ENCODE data around the gene THSD4. TPM values are rescaled to one million over a fixed set of nuclear protein-coding genes. Genes with fewer than 3 reads are reported as not detected.

The THSD4 gene
- total and polyA plus RNA-seq, 2 of the 8 experiments (the other 6 are each of a cell fraction or from before 2014, with no cell fraction given): 2.5 to 6.2 TPM

DNA sequence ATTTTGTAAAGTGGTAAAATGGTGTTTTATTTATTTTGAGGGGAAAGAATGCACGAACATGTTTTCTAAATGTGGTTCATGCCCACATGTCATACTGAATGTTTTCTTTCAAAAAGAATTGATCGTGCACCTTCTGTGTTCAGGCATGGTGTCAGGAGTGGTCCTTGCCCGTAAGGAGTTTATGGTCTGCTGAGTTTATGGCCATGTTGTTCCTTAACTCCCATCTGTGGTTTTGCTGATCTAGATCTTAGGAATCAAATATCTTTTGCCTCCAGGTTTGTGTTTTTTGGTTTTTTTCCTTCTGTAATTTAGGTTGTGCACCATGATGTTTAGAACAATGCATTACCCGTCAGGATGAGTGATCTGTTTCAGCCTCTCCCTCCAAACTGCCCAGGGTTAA lies 390.7 kb downstream of the THSD4 start:
- no peak overlapping the region for H2BK5ac ChIP-seq (ENCODE audit: low read depth, low read length)
- no peaks in the 10 kb centered on the region for H4K20me1 ChIP-seq (replicated peaks in 1 of 2; ENCODE audit: control insufficient read depth in 1 of 2, insufficient read depth in 2 of 2, low read length in 2 of 2)
- H3K23me2 ChIP-seq (ENCODE audit: low read depth, low read length): no peaks in the 10 kb centered on the region
- no peak overlapping the region for H2AK5ac ChIP-seq (ENCODE audit: low read depth, low read length)
- H3K4me1 ChIP-seq (replicated peaks in 1 of 4; ENCODE audit: control insufficient read depth in 3 of 4, insufficient read depth in 4 of 4, low read length in 3 of 4): peaks cover 0 to 4% (median 0%) of the 10 kb centered on the region in 4 experiments; a peak in 1 of 7 replicates
- no peak overlapping the region for H3K9ac ChIP-seq (replicated peaks in 1 of 4; ENCODE audit: extremely low read depth in 1 of 4, low read depth in 3 of 4, low read length in 3 of 4)
- FAIRE-seq (no peak), DNase-seq (ENCODE audit: low read depth in 1 of 2, low spot score in 2 of 2) (no peak)
- H2AFZ ChIP-seq (ENCODE audit: low read length): no peak overlapping the region
- H2BK15ac ChIP-seq (ENCODE audit: low read length): no peak overlapping the region
- no peak overlapping the region for H3K4ac ChIP-seq (replicated peaks; ENCODE audit: insufficient read length, low read depth, low read length)
- no peaks in the 10 kb centered on the region for H3K9me3 ChIP-seq (ENCODE audit: insufficient read depth in 2 of 2, low read depth in 1 of 2, low read length in 1 of 2)
- H3K79me1 ChIP-seq (ENCODE audit: low read depth, low read length): no peaks in the 10 kb centered on the region
- no peaks in the 10 kb centered on the region for H3K36me3 ChIP-seq (ENCODE audit: control insufficient read depth in 2 of 4, insufficient read depth in 4 of 4, low read length in 3 of 4)
- no peak overlapping the region for H4K91ac ChIP-seq (replicated peaks; ENCODE audit: insufficient read length, low read length)
- H3K56ac ChIP-seq (replicated peaks; ENCODE audit: insufficient read length, low read depth, low read length): no peak overlapping the region
- no peak overlapping the region for H2BK20ac ChIP-seq (ENCODE audit: low read length)
- CTCF ChIA-PET (ENCODE audit: partially characterized antibody): interaction anchor here (0.6 to 2.4 kb wide), 5 partner anchors 10 to 288 kb away, joined by 3 to 8 read pairs (median 4); no protein-coding TSS in a partner anchor
- H3K14ac ChIP-seq (ENCODE audit: insufficient read length): no peak overlapping the region
- no peak overlapping the region for H4K5ac ChIP-seq (ENCODE audit: insufficient read length, low read depth, low read length)
- H2BK12ac ChIP-seq (ENCODE audit: low read depth, low read length): no peak overlapping the region
- WGBS, 2 experiments (ENCODE audit: extremely low coverage in 1 of 2, insufficient coverage in 1 of 2, insufficient read length in 1 of 2, insufficient replicate concordance in 2 of 2, low coverage in 1 of 2, low lambda C conversion rate in 2 of 2, missing lambda C conversion rate in 1 of 2): 64% methylated on average over 4 of the region's 4 CpGs; no CpG with 5 or more reads in 1 of the 2 experiments
- H3K79me2 ChIP-seq (ENCODE audit: control insufficient read depth in 1 of 2, insufficient read depth in 2 of 2, low read length in 2 of 2): no peaks in the 10 kb centered on the region; a peak in 1 of 4 replicates
- H2BK120ac ChIP-seq (replicated peaks; ENCODE audit: low read depth, low read length): no peak overlapping the region
- no peak overlapping the region for H3K18ac ChIP-seq (ENCODE audit: extremely low read depth, low read length)
- no peak overlapping the region for H4K8ac ChIP-seq (ENCODE audit: extremely low read depth, insufficient read depth, low read length)
- no peaks in the 10 kb centered on the region for H3K27me3 ChIP-seq (replicated peaks in 1 of 4; ENCODE audit: control insufficient read depth in 3 of 4, extremely low read depth in 1 of 4, insufficient read depth in 3 of 4, low read length in 3 of 4)
- no peak overlapping the region for H3K27ac ChIP-seq (ENCODE audit: low read depth, low read length)
- H3K4me3 ChIP-seq (ENCODE audit: extremely low read depth in 1 of 4, insufficient read depth in 2 of 4, low read depth in 3 of 4, low read length in 4 of 4): no peak overlapping the region
- H3K23ac ChIP-seq (ENCODE audit: insufficient read length): no peak overlapping the region
- no peak overlapping the region for H3K4me2 ChIP-seq (ENCODE audit: insufficient read depth in 1 of 2, low read depth in 2 of 2, low read length in 2 of 2)
- POLR2A ChIA-PET (ENCODE audit: partially characterized antibody): no interaction called here
- no peak for TF ChIP-seq CHD1 (IDR thresholded peaks at IDR 0.05; ENCODE audit: low read depth, low read length)

Measured in H1 (cell line).